HEK293 (cell line): ENCODE data around the gene FGR.

Source experiments
- AEBP2 ChIP-seq: fragments of 450-650 bp; formaldehyde crosslinking; IDR thresholded peaks from 2 replicates; pipeline ENCODE4 v1.5.1; 2016; ENCODE audit warnings: missing biosample characterization, missing genetic modification characterization, borderline replicate concordance
- GLI2 ChIP-seq: fragments of 450-650 bp; formaldehyde crosslinking; IDR thresholded peaks from 2 replicates; pipeline ENCODE4; 2017; ENCODE audit warnings: missing biosample characterization, missing genetic modification characterization, low read depth, borderline replicate concordance
- GLIS1 ChIP-seq: fragments of 450-650 bp; formaldehyde crosslinking; IDR thresholded peaks from 2 replicates; pipeline ENCODE4 v1.5.1; 2016; ENCODE audit warnings: missing biosample characterization, missing genetic modification characterization
- KLF10 ChIP-seq: fragments of 450-650 bp; IDR thresholded peaks from 2 replicates; pipeline ENCODE4 v1.5.1; 2018; ENCODE audit warnings: missing biosample characterization, mild to moderate bottlenecking, missing genetic modification characterization
- KLF16 ChIP-seq: fragments of 450-650 bp; formaldehyde crosslinking; IDR thresholded peaks from 2 replicates; pipeline ENCODE4 v1.5.1; 2017; ENCODE audit warnings: missing biosample characterization, missing genetic modification characterization
- PRDM10 ChIP-seq: fragments of 450-650 bp; formaldehyde crosslinking; IDR thresholded peaks from 2 replicates; pipeline ENCODE4 v1.5.1; 2016; ENCODE audit warnings: missing biosample characterization, missing genetic modification characterization
- SP3 ChIP-seq: fragments of 450-650 bp; formaldehyde crosslinking; IDR thresholded peaks from 2 replicates; pipeline ENCODE4 v1.5.1; 2016; ENCODE audit warnings: missing biosample characterization, missing genetic modification characterization
- SP7 ChIP-seq: fragments of 450-650 bp; formaldehyde crosslinking; IDR thresholded peaks from 2 replicates; pipeline ENCODE4 v1.5.1; 2016; ENCODE audit warnings: missing biosample characterization, missing genetic modification characterization
- ZBTB7A ChIP-seq: fragments of 450-650 bp; formaldehyde crosslinking; IDR thresholded peaks from 2 replicates; pipeline ENCODE4 v1.5.1; 2016; ENCODE audit warnings: low read depth, missing biosample characterization, missing genetic modification characterization
- ZNF10 ChIP-seq: fragments of 450-650 bp; formaldehyde crosslinking; IDR thresholded peaks from 2 replicates; pipeline ENCODE4 v1.5.1; 2017; ENCODE audit warnings: missing biosample characterization, missing genetic modification characterization
- ZNF112 ChIP-seq: fragments of 450-650 bp; formaldehyde crosslinking; IDR thresholded peaks from 2 replicates; pipeline ENCODE4 v1.5.0; 2017; ENCODE audit warnings: missing biosample characterization, missing genetic modification characterization
- ZNF148 ChIP-seq: fragments of 450-650 bp; formaldehyde crosslinking; IDR thresholded peaks from 2 replicates; pipeline ENCODE4 v1.5.0; 2017; ENCODE audit warnings: missing biosample characterization, missing genetic modification characterization, borderline replicate concordance
- ZNF155 ChIP-seq: fragments of 450-650 bp; formaldehyde crosslinking; IDR thresholded peaks from 2 replicates; pipeline ENCODE4 v1.5.1; 2016; ENCODE audit warnings: missing biosample characterization, missing genetic modification characterization
- ZNF157 ChIP-seq: fragments of 450-650 bp; formaldehyde crosslinking; IDR thresholded peaks from 2 replicates; pipeline ENCODE4 v1.5.1; 2016; ENCODE audit warnings: missing biosample characterization, missing genetic modification characterization
- ZNF184 ChIP-seq: fragments of 450-650 bp; IDR thresholded peaks from 2 replicates; pipeline ENCODE4 v1.5.1; 2018; ENCODE audit warnings: missing biosample characterization, mild to moderate bottlenecking, missing genetic modification characterization
- ZNF239 ChIP-seq: fragments of 450-650 bp; formaldehyde crosslinking; IDR thresholded peaks from 2 replicates; pipeline ENCODE4 v1.5.1; 2016; ENCODE audit warnings: missing biosample characterization, missing genetic modification characterization
- ZNF24 ChIP-seq: fragments of 450-650 bp; formaldehyde crosslinking; IDR thresholded peaks from 2 replicates; pipeline ENCODE4 v1.5.1; 2016; ENCODE audit warnings: missing biosample characterization, missing genetic modification characterization
- ZNF266 ChIP-seq: fragments of 450-650 bp; formaldehyde crosslinking; IDR thresholded peaks from 2 replicates; pipeline ENCODE4 v1.5.1; 2016; ENCODE audit warnings: missing biosample characterization, missing genetic modification characterization, low read depth
- ZNF302 ChIP-seq: fragments of 450-650 bp; formaldehyde crosslinking; IDR thresholded peaks from 2 replicates; pipeline ENCODE4 v1.5.1; 2016; ENCODE audit warnings: missing biosample characterization, missing genetic modification characterization, low read depth
- ZNF37A ChIP-seq: fragments of 450-650 bp; IDR thresholded peaks from 2 replicates; pipeline ENCODE4 v1.5.1; 2018; ENCODE audit warnings: missing biosample characterization, missing genetic modification characterization
- ZNF423 ChIP-seq: fragments of 450-650 bp; formaldehyde crosslinking; IDR thresholded peaks from 2 replicates; pipeline ENCODE4 v1.5.1; 2016; ENCODE audit warnings: missing biosample characterization, missing genetic modification characterization
- ZNF433 ChIP-seq: fragments of 450-650 bp; formaldehyde crosslinking; IDR thresholded peaks from 2 replicates; pipeline ENCODE4 v1.5.1; 2016; ENCODE audit warnings: missing biosample characterization, missing genetic modification characterization, low read depth
- ZNF473 ChIP-seq: fragments of 450-650 bp; formaldehyde crosslinking; IDR thresholded peaks from 2 replicates; pipeline ENCODE4 v1.5.1; 2017; ENCODE audit warnings: missing biosample characterization, missing genetic modification characterization
- ZNF488 ChIP-seq: fragments of 450-650 bp; formaldehyde crosslinking; IDR thresholded peaks from 2 replicates; pipeline ENCODE4 v1.5.1; 2016; ENCODE audit warnings: missing biosample characterization, missing genetic modification characterization
- ZNF513 ChIP-seq: fragments of 450-650 bp; IDR thresholded peaks from 2 replicates; pipeline ENCODE4 v1.5.1; 2018; ENCODE audit warnings: missing biosample characterization, missing genetic modification characterization
- ZNF544 ChIP-seq: fragments of 450-650 bp; formaldehyde crosslinking; IDR thresholded peaks from 2 replicates; pipeline ENCODE4 v1.5.0; 2017; ENCODE audit warnings: missing biosample characterization, missing genetic modification characterization
- ZNF555 ChIP-seq: fragments of 450-650 bp; formaldehyde crosslinking; conservative IDR thresholded peaks from 2 replicates; pipeline ENCODE4 v1.5.1; 2017; ENCODE audit warnings: missing biosample characterization, mild to moderate bottlenecking, missing genetic modification characterization, inconsistent platforms
- ZNF558 ChIP-seq: fragments of 450-650 bp; formaldehyde crosslinking; IDR thresholded peaks from 2 replicates; pipeline ENCODE4 v1.5.1; 2016; ENCODE audit warnings: missing biosample characterization, missing genetic modification characterization
- ZNF596 ChIP-seq: fragments of 450-650 bp; IDR thresholded peaks from 2 replicates; pipeline ENCODE4 v1.5.0; 2018; ENCODE audit warnings: missing biosample characterization, mild to moderate bottlenecking, missing genetic modification characterization, moderate library complexity
- ZNF670 ChIP-seq: fragments of 450-650 bp; formaldehyde crosslinking; IDR thresholded peaks from 2 replicates; pipeline ENCODE4 v1.5.1; 2016; ENCODE audit warnings: missing biosample characterization, missing genetic modification characterization, low read depth
- ZNF830 ChIP-seq: fragments of 450-650 bp; IDR thresholded peaks from 2 replicates; pipeline ENCODE4 v1.5.0; 2018; ENCODE audit warnings: missing biosample characterization, missing genetic modification characterization, low read depth, mild to moderate bottlenecking, moderate library complexity

The FGR gene

GRCh38 chr1:27605796-27606707 is 28.9 kb downstream of the FGR start (continued):
- TF ChIP-seq ZNF184 (tag by site-specific recombination) (no peak), ZNF423 (tag by site-specific recombination) (no peak), ZNF670 (tag by site-specific recombination) (no peak), ZNF830 (no peak), ZNF24 (tag by site-specific recombination) (no peak), GLIS1 (tag by site-specific recombination) (peak; percentile 39; the same call in 1 of the 2 replicates), ZNF433 (tag by site-specific recombination) (no peak), ZBTB7A (tag by site-specific recombination) (no peak), SP7 (0 out of 2 replicates have a peak, but pooled peaks have one; percentile 41), ZNF37A (tag by site-specific recombination) (no peak), KLF16 (no peak), KLF10 (tag by site-specific recombination) (no peak), ZNF555 (tag by site-specific recombination) (no peak), ZNF513 (tag by site-specific recombination) (no peak), ZNF302 (tag by site-specific recombination) (no peak), ZNF558 (tag by site-specific recombination) (no peak), ZNF488 (tag by site-specific recombination) (no peak), GLI2 (tag by site-specific recombination) (no peak), ZNF266 (tag by site-specific recombination) (no peak), ZNF157 (no peak), SP3 (tag by site-specific recombination) (no peak; the same call in 1 of the 2 replicates), ZNF155 (no peak), PRDM10 (tag by site-specific recombination) (peak; percentile 25; the same call in 1 of the 2 replicates), ZNF148 (no peak), ZNF112 (no peak), ZNF10 (tag by site-specific recombination) (no peak), ZNF544 (no peak), ZNF473 (tag by site-specific recombination) (no peak), ZNF596 (tag by site-specific recombination) (no peak), AEBP2 (tag by site-specific recombination) (no peak), ZNF239 (tag by site-specific recombination) (no peak)
